ENCODE results near the gene GTPBP4. TPM values are rescaled to one million over a fixed set of nuclear protein-coding genes. Genes with fewer than 3 reads are reported as not detected.
"Not testable (repeated sequence)": the region's sequence is repeated elsewhere in the genome, so short reads cannot be mapped to it uniquely, and the experiment has no call there.

GTPBP4 gene
- total RNA-seq, 1 donor from 2014 or later = 106 TPM

DNA sequence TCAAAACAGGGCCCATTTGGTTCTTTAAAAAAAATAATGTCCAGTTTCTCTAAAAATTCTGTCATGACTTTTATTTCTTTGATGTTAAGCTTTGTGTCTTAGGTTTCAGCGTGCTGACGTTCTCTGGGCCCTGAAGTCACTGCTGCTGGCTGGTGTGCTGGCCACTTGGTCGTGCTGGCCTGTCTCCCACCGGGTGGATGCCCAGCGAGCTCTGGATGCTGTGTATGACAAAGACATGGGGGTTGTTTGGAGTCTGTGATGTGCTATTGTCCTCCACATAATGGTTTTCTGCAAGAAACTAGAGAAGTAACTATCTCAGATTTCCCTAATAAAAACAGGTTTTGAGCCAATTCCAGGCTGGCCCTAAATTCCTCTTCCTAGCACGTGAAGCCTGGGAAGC lies 47.0 kb downstream of the GTPBP4 start:
- Histone ChIP-seq H3K4me2 (ENCODE audit: low read length) (no peak overlapping the region), H2AFZ (ENCODE audit: low read depth, low read length) (no peak overlapping the region)

DNA sequence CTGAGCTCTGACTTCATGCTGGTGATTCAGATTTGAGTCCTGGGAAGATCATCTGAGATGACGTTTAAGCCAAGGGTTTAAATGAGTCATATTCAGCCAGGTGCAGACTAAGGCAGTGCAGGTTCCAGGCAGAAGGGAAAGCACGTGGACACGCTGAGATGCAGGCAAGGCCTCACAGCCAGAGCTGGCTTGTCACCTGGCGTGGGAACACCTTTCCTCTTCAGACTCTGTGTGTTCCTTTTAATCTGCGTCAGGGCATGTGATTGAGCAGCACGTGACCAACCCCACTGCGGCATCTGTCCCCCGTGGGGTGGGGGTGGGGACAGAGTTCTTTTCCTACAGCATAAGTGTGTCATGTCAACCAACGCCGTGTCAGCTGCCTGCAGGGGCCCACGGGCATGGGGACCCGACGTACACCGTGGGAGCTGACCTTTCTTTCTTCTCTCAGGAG lies 48.1 kb downstream of the GTPBP4 start:
- H3K9me3 ChIP-seq (ENCODE audit: insufficient read depth, low read depth, low read length) = no peaks in the 10 kb centered on the region
- no peaks in the 10 kb centered on the region for H3K79me2 ChIP-seq (ENCODE audit: insufficient read depth, low read length)
- no peak overlapping the region for H3K27ac Mint-ChIP-seq (ENCODE audit: unreplicated experiment)
- peaks cover 4% of the 10 kb centered on the region for H3K4me1 Mint-ChIP-seq (ENCODE audit: low read depth, unreplicated experiment)
- no peak overlapping the region for H3K4me3 Mint-ChIP-seq (ENCODE audit: unreplicated experiment)
- H3K27me3 Mint-ChIP-seq (ENCODE audit: low read depth, unreplicated experiment) = no peaks in the 10 kb centered on the region
- no peak overlapping the region for H2AFZ ChIP-seq (ENCODE audit: low read depth, low read length)
- H3K4me3 ChIP-seq (ENCODE audit: insufficient read depth, low read depth, low read length) = no peak overlapping the region
- H3K4me2 ChIP-seq (ENCODE audit: low read length) = no peak overlapping the region
- DNase-seq (ENCODE audit: low read depth) (peak; percentile 88), FAIRE-seq (no peak)
- peak overlapping the region; percentile 0 for H3K27ac ChIP-seq (ENCODE audit: low read depth, low read length)
- H3K9me3 Mint-ChIP-seq (ENCODE audit: unreplicated experiment) = no peaks in the 10 kb centered on the region
- H3K9ac ChIP-seq (ENCODE audit: low read length) = no peak overlapping the region
- H4K20me1 ChIP-seq (ENCODE audit: insufficient read depth, low read length) = peaks cover 15% of the 10 kb centered on the region
- H3K36me3 Mint-ChIP-seq (ENCODE audit: low read depth, unreplicated experiment) = peaks cover 6% of the 10 kb centered on the region
- H3K27me3 ChIP-seq (ENCODE audit: insufficient read depth, low read length) = no peaks in the 10 kb centered on the region
- TF ChIP-seq EZH2 (IDR thresholded peaks at IDR 0.05; ENCODE audit: insufficient read depth, low read length) = no peak
- TF ChIP-seq, protein P1, sequence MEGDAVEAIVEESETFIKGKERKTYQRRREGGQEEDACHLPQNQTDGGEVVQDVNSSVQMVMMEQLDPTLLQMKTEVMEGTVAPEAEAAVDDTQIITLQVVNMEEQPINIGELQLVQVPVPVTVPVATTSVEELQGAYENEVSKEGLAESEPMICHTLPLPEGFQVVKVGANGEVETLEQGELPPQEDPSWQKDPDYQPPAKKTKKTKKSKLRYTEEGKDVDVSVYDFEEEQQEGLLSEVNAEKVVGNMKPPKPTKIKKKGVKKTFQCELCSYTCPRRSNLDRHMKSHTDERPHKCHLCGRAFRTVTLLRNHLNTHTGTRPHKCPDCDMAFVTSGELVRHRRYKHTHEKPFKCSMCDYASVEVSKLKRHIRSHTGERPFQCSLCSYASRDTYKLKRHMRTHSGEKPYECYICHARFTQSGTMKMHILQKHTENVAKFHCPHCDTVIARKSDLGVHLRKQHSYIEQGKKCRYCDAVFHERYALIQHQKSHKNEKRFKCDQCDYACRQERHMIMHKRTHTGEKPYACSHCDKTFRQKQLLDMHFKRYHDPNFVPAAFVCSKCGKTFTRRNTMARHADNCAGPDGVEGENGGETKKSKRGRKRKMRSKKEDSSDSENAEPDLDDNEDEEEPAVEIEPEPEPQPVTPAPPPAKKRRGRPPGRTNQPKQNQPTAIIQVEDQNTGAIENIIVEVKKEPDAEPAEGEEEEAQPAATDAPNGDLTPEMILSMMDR (IDR thresholded peaks at IDR 0.05; ENCODE audit: insufficient read depth, low read depth, low read length) = no peak
- peaks cover 24% of the 10 kb centered on the region for H3K36me3 ChIP-seq (ENCODE audit: insufficient read depth, low read length)
- no peaks in the 10 kb centered on the region for H3K4me1 ChIP-seq (ENCODE audit: insufficient read depth, low read length)

More for the DNA sequence above, 47.0 kb downstream of the GTPBP4 start:
- Mint-ChIP-seq H3K9me3 (ENCODE audit: unreplicated experiment) (no peaks in the 10 kb centered on the region), H3K4me1 (ENCODE audit: low read depth, unreplicated experiment) (peaks cover 4% of the 10 kb centered on the region), H3K27ac (ENCODE audit: unreplicated experiment) (no peak overlapping the region), H3K4me3 (ENCODE audit: unreplicated experiment) (no peak overlapping the region), H3K36me3 (ENCODE audit: low read depth, unreplicated experiment) (peaks cover 6% of the 10 kb centered on the region), H3K27me3 (ENCODE audit: low read depth, unreplicated experiment) (no peaks in the 10 kb centered on the region)
- FAIRE-seq = no peak
- no peaks in the 10 kb centered on the region for H3K9me3 ChIP-seq (ENCODE audit: insufficient read depth, low read depth, low read length)
- no peak for TF ChIP-seq EZH2 (IDR thresholded peaks at IDR 0.05; ENCODE audit: insufficient read depth, low read length)
- TF ChIP-seq, protein P1 (IDR thresholded peaks at IDR 0.05; ENCODE audit: insufficient read depth, low read depth, low read length) = no peak
- no peak overlapping the region for H3K9ac ChIP-seq (ENCODE audit: low read length)
- no peak for DNase-seq (ENCODE audit: low read depth)
- peaks cover 5% of the 10 kb centered on the region for H4K20me1 ChIP-seq (ENCODE audit: insufficient read depth, low read length)
- H3K27me3 ChIP-seq (ENCODE audit: insufficient read depth, low read length) = no peaks in the 10 kb centered on the region
- H3K4me1 ChIP-seq (ENCODE audit: insufficient read depth, low read length) = no peaks in the 10 kb centered on the region
- H3K27ac ChIP-seq (ENCODE audit: low read depth, low read length) = no peak overlapping the region
- no peak overlapping the region for H3K4me3 ChIP-seq (ENCODE audit: insufficient read depth, low read depth, low read length)
- H3K79me2 ChIP-seq (ENCODE audit: insufficient read depth, low read length) = no peaks in the 10 kb centered on the region
- H3K36me3 ChIP-seq (ENCODE audit: insufficient read depth, low read length) = peaks cover 13% of the 10 kb centered on the region

DNA sequence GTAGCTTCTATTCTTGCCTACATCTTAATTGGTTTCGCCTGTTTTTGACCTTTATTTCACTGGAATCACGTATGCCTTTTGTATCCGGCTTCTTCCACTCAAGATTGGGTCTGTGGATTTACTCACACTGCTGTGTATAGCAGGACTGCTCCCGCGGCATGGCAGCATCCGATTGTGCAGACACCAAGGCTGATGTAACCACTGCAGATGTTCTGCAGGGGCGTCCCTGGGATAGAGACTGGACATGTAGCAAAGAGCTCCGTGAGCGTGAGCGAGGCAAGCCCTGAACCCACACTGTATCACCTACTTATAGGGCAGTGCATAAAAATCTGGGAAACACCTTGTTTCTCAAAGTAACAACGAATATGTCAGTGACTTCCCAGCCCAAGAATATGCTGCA lies 48.9 kb downstream of the GTPBP4 start:
- Histone ChIP-seq H3K9ac (ENCODE audit: low read length) (no peak overlapping the region), H3K27ac (ENCODE audit: low read depth, low read length) (no peak overlapping the region), H3K36me3 (ENCODE audit: insufficient read depth, low read length) (peaks cover 25% of the 10 kb centered on the region), H3K9me3 (ENCODE audit: insufficient read depth, low read depth, low read length) (no peaks in the 10 kb centered on the region), H3K4me3 (ENCODE audit: insufficient read depth, low read depth, low read length) (no peak overlapping the region), H2AFZ (ENCODE audit: low read depth, low read length) (no peak overlapping the region), H3K79me2 (ENCODE audit: insufficient read depth, low read length) (no peaks in the 10 kb centered on the region), H3K4me2 (ENCODE audit: low read length) (no peak overlapping the region), H4K20me1 (ENCODE audit: insufficient read depth, low read length) (peaks cover 16% of the 10 kb centered on the region), H3K27me3 (ENCODE audit: insufficient read depth, low read length) (no peaks in the 10 kb centered on the region), H3K4me1 (ENCODE audit: insufficient read depth, low read length) (no peaks in the 10 kb centered on the region)
- TF ChIP-seq, protein P1 (IDR thresholded peaks at IDR 0.05; ENCODE audit: insufficient read depth, low read depth, low read length) = no peak
- TF ChIP-seq EZH2 (IDR thresholded peaks at IDR 0.05; ENCODE audit: insufficient read depth, low read length) = no peak
- DNase-seq (ENCODE audit: low read depth) = no peak
- FAIRE-seq = no peak
- Mint-ChIP-seq H3K27ac (ENCODE audit: unreplicated experiment) (peak overlapping the region; percentile 63), H3K27me3 (ENCODE audit: low read depth, unreplicated experiment) (no peaks in the 10 kb centered on the region), H3K36me3 (ENCODE audit: low read depth, unreplicated experiment) (peaks cover 6% of the 10 kb centered on the region), H3K9me3 (ENCODE audit: unreplicated experiment) (no peaks in the 10 kb centered on the region), H3K4me1 (ENCODE audit: low read depth, unreplicated experiment) (peaks cover 4% of the 10 kb centered on the region), H3K4me3 (ENCODE audit: unreplicated experiment) (no peak overlapping the region)

DNA sequence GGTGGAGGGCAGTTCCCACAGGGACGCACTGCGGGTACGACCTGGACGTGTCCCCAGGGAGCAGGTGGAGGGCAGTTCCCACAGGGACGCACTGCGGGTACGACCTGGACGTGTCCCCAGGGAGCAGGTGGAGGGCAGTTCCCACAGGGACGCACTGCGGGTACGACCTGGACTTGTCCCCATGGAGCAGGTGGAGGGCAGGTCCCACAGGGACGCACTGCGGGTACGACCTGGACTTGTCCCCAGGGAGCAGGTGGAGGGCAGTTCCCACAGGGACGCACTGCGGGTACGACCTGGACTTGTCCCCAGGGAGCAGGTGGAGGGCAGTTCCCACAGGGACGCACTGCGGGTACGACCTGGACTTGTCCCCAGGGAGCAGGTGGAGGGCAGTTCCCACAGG lies 50.5 kb downstream of the GTPBP4 start:
- not testable (repeated sequence) for H3K27me3 Mint-ChIP-seq (ENCODE audit: low read depth, unreplicated experiment); DNase-seq (ENCODE audit: low read depth); H3K36me3 Mint-ChIP-seq (ENCODE audit: low read depth, unreplicated experiment); H3K27ac Mint-ChIP-seq (ENCODE audit: unreplicated experiment); H3K4me1 ChIP-seq (ENCODE audit: insufficient read depth, low read length); H2AFZ ChIP-seq (ENCODE audit: low read depth, low read length); H3K27me3 ChIP-seq (ENCODE audit: insufficient read depth, low read length); H3K4me2 ChIP-seq (ENCODE audit: low read length); H3K4me1 Mint-ChIP-seq (ENCODE audit: low read depth, unreplicated experiment); H3K9me3 Mint-ChIP-seq (ENCODE audit: unreplicated experiment); H3K27ac ChIP-seq (ENCODE audit: low read depth, low read length); H3K9me3 ChIP-seq (ENCODE audit: insufficient read depth, low read depth, low read length); H3K9ac ChIP-seq (ENCODE audit: low read length); H3K4me3 ChIP-seq (ENCODE audit: insufficient read depth, low read depth, low read length); H3K79me2 ChIP-seq (ENCODE audit: insufficient read depth, low read length); FAIRE-seq; H3K4me3 Mint-ChIP-seq (ENCODE audit: unreplicated experiment)
- H4K20me1 ChIP-seq (ENCODE audit: insufficient read depth, low read length) = peaks cover 25% of the 10 kb centered on the region
- H3K36me3 ChIP-seq (ENCODE audit: insufficient read depth, low read length) = peaks cover 41% of the 10 kb centered on the region
